ENCODE data around the gene C4orf54.

The C4orf54 gene

DNA sequence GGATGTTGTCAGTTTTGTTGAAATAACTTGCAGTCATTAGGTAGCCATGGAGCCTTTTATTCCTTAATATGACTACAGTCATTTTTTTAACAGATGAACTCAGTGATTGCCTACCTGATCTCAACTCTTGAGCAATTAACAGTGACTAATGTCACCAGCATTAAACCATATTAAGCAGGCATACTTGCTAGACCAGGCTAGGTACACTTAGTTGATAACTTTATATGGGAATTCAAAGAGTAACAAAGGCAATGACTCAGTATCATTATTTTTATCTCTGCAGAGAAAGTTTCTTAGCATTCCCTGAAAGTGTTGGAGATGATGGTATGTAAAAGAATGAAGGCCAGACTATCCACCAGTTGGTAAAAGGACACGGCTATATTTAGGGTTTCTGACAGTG lies at the start of gene C4orf54:
Gene C4orf54, minus strand, starts transcription at position 31 of the 400 bp plus-strand sequence. CDS start 3,180 bp downstream, outside the sequence.
- DNase-seq, result no peak

DNA sequence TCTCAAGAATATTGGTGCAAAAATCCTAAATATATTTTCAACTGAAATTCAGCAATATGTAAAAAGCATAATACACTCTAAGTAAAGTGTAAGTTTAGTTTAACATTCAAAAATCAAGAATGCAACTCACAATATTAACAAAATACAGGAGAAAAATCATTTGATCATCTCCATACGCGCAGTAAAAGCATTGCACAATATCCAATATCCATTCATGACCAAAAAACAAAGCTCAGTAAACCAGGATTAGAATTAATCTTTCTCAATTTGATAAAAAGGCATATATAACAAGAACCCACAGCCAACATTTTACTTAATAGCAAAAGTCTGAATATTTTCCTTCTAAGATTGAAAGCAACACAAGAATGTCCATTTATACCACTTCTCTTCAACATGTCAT lies 48.3 kb upstream of the C4orf54 start:
- DNase-seq, result no peak

DNA sequence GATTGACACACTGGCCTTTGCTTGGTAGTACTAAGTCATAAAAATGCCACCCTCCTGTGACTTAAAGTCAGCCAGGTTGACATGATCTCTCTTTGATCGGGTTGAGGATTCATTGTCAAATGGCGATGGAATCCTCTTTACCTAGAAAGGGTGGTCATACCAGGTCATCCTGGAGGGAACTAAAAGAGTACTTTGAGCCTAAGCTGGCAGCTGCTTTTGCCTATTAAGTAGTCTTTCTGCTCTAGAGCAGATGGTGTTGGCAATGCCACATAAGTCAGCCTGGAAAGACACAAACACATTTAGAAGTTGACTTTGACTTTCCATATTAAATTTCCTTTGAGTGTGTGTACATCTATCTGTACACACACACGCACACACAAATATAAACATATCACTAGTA lies 39.2 kb upstream of the C4orf54 start:
- DNase-seq, result no peak

DNA sequence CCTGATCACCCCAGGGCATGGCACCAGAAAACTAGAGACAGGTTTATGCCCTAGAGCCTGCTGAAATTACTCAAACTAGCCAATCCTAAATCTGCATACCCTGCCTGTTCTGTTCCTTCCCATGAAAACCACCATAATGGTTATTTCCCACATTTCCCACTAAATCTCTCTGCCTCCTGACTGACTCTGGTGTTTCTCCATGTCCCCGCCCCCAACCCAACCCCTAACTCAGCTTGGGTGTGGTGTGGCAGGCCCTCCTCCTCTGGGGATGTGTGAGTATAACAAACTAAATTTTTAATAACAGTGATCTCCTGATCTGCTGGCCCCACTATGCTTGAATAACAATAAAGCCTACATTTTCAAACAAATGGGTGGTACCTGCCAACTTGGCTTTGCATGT lies 35.5 kb upstream of the C4orf54 start:
- DNase-seq, result no peak

DNA sequence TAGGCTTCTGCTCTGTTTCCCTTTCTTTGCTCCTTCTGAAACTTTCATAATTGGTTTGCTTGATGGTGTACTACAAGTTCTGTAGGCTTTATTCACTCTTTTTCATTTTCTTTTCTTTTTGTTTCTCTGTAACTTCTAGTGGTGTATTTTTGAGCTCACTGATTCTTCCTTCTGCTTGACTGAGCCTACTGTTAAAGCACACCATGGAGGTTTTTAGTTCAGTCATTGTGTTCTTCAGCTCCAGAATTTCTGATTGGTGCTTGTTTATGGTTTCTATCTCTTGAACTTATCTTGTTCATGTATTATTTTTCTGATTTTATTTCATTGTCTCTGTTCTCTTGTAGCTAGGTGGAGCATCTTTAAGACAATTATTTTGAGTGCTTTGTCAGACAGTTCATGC lies 33.4 kb upstream of the C4orf54 start:
- DNase-seq, result no peak

DNA sequence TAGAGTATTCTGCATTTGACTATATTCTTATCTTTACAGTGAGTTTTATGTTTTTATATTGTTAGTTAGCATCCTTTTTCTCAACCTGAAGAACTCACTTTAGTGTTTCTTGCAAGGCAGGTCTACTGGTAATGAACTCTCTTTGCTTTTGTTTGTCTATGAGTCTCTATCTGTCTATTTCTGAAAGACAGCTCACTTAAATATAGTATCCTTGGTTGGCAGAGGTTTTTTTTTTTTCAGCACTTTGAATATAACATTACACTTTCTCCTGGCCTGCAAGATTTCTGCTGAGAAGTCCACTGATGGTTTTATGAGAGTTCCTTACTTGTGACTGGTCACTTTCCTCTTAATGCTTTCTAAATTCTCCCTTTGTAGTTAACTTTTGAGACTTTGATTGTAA lies 32.8 kb upstream of the C4orf54 start:
- DNase-seq, result no peak

DNA sequence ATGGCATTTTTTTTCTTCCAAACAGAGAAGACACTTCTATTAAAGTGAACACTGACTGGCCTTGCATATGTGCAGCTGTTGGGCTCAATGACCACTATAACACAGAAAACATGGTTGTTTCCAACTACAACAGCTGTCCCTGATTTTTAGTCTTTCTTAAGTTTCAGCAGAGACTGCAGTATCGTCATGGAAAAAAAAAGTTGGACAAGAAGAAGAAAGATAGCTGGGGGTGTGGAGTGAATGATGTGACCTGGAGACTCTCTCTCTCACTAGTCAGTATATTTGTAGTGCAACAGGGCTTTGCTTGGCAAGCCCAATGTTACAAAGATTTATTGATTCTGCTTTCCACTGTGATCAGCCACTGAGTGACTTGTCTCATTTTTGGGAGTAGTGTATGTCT lies 29.5 kb upstream of the C4orf54 start:
- no peak for DNase-seq

DNA sequence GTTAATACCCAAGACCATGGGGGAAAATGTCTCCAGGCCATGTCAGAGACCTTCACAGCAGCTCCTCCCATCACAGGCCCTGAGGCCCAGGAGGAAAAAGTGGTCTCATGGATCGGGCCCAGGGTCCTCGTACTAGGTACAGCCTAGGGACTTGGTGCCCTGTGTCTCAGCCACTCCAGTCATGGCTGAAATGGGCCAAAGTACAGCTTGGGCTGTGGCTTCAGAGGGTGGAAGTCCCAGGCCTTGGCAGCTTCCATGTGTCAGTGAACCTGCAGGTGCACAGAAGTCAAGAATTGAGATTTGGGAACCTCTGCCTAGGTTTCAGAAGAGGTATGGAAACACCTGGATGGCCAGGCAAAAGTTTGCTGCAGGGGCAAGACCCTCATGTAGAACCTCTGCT lies 27.6 kb upstream of the C4orf54 start:
- no peak for DNase-seq

DNA sequence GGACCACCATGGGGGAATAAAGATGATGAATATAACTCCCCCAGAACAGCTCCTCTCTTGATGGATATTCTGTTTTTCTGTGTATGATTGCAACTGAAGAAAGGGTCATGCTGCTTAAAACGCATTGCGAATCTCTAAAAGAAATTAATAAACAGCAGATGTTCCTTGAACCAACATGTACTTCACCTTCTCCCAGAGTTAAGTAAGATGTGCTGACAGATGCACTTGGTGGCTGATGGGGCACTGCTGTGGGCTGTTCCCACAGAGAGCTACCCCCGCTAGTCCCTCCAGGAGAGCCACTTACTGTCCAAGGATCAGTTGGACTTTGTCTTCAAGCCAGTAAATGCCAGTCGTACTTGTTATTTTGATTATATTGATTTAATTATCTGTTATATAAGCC lies 26.3 kb upstream of the C4orf54 start:
- no peak for DNase-seq

DNA sequence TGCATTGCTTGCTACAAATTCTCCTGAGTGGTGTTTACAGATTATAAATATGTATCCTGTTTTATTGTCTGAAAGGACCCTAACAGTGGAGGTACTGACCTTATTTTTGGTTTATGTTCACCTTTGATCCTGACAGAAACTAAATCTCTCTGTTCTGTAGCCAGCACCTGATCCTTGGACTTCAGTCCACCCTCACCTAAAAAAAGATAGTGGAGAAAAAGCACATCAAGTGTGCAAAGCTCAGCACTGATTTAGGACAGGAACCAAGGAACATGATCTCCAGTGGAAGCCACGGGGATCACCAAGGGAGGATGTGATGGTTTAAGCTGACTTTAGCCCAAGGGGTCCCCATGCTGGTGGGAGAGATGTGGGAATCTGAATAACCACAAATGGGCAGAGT lies 22.3 kb upstream of the C4orf54 start:
- DNase-seq, result no peak

DNA sequence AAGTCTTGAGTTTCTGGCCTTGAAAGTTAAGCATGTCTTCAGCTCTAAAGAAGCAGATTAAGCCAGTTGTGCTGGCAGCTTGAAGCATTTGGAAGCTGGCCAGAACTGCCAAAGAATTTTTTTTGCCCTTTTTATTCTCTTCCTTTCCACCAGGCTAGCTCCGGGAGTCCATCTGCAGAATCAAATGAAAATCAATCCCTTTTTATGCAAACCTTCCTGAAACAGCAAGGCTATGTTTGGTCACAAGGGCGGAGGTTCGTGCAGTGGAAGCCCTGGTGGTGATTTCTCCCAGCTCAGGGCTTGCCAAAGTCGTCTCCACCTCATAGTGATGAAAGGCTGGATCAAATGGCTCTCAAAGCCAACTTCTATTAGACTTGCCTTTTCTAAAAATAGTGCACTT lies 21.6 kb upstream of the C4orf54 start:
- no peak for DNase-seq

DNA sequence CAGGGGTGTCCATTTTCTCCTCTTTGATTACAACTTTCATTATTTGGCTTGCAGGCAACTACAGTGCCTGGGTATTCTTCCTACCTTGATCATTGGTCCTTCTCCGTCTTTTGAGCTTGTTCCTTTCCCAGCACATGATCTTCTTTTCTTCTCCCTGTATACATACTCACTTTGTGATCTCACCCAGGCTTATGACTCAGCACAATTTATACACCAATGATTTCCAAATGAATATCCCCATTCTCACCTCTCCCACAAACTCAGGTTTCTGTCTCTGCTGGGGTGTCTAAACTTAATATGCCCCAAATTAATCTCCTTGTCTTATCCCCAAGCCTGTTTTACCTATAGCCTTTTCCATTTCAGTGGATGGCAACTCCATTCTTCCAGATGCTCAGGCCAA lies 19.5 kb upstream of the C4orf54 start:
- no peak for DNase-seq

DNA sequence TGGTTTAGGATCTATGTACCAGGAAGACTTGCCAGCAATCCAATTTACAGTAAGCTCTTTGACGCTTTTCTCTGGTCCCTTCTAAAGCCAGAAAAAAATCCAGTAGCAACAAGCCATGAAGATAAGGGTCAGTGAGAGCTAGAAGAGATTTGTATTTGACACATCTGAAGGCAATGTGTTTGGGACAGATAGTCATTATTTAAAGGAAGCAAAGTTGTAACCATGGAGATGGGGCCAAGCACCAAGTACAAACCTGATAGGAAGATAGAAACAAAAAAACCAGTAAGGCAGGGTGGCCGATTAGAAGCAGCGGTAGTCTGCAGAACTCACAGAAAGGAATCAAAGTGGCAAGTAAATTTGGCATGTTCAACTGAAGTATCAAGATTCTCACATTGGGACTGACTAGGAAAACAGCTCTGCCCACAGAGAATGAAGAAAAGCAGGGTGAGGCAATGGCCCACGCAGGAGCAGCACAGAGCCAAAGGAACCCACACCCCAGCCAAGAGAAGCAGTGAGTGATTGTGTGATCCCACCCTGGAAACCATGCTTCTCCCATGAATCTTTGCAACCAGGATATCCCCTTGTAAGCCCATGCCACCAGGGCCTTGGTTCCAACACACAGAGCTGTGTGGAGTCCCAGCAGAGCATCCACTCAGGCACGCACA lies 12.9 kb upstream of the C4orf54 start:
- no peak for DNase-seq

DNA sequence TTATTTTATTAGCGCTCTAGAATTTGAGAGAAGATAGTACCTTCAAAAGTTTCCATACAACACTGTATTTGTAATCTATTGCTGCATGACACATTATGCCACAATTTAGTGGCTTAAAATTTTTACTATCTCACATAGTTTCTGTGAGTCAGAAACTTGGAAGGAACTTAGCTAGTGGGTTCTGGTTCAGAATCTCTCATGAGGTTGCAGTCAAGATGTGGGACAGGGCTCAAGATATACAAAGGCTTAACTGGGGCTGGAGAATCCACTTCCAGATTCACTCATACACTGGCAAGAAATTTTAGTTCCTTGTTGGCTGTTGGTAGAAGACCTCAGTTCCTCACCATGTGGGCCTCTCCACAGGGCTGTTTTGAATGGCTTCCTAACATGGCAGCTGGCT lies 11.5 kb upstream of the C4orf54 start:
- DNase-seq, result no peak

DNA sequence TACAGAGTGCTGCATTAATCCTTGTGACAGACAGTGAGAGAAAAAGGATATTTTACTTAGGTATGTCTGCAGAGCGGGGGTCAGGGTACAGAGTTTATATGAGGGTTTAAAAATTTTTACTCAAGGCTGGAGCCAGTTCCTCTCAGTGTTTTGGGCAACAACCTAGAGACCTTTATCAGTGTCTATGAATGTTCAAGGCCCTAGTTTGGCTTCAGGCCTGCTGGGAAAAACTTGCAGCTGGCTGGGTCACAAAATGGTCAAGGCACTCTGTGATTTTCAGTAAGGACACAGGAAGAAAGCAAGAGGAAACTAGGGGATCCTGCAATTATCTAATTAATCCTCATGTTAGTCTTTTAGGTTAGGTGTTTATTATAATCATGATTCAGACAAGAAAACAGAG lies 10.8 kb upstream of the C4orf54 start:
- no peak for DNase-seq

DNA sequence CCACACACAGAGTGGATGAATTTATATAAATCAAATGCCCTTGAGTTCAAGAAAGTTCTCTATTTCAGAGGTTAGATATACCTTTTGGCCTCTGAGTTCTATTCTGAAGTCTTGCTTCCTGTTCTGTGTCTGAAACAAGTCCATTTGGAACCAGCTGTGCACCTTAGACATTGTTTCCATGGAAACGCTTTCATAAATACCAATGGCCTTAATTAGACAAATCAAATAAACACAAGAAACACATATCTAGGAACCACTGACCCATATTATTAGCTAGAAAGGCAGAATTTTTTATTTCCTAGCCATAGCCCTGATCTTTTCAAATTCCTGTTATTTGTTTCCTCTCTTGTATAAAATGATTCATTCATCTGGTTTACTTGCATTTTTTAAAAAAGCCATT lies 8.4 kb upstream of the C4orf54 start:
- DNase-seq, result no peak

DNA sequence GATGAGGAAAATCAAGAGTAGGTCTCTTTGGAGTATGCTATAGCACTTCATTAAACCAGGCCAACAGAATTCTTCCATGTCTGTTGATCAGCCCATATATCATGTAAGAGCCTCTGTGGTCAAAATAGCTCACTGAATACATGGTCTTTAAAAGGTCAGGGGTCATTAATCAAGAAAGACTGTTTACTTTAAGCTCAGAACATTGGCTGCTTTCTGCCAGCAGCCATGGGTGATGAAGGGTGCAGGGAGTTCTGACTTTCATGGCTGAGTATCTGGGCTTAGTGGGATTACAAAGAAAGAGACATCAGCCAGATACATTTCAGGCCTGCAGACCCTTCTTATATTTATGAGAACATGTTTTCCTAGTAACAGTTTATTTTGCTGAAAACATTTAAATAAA lies 7.1 kb upstream of the C4orf54 start:
- DNase-seq, result no peak

DNA sequence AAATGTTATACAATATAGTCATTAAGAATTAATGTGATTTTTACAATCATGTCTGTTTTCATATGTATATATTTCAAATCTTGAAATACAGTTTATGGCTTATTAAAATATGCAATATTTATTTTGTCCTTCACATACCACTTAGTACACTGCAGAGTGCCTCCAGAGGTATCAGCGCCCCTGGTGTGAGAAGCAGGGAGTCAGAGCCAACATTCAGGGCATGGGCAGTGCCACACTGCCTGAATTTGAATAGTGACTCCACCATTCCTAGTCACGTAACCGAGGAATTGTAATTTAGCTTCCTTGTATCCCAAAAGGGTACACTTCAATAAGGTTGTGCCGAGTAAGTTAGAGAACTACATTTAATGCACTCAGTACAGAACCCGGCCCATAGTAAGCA lies 4.3 kb upstream of the C4orf54 start:
- no peak for DNase-seq

DNA sequence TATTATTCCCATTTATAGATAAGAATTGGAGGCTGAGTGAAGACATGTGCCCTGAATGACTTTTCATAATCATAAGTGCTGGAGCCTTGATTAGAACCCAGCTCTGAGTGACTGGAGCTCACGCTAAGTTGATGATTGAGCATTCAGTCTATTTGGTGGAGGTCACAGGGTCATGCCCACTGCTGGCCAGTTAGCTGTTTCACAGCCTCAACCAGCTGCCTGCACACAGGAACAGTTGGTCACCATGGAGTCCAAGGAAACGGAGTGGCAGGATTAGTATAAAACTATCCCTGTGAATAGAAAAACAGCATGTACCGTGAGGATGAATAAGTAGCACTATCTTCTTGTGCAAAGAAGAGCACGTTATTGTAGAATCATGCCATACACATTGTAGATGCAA lies 1.0 kb upstream of the C4orf54 start:
- no peak for DNase-seq

DNA sequence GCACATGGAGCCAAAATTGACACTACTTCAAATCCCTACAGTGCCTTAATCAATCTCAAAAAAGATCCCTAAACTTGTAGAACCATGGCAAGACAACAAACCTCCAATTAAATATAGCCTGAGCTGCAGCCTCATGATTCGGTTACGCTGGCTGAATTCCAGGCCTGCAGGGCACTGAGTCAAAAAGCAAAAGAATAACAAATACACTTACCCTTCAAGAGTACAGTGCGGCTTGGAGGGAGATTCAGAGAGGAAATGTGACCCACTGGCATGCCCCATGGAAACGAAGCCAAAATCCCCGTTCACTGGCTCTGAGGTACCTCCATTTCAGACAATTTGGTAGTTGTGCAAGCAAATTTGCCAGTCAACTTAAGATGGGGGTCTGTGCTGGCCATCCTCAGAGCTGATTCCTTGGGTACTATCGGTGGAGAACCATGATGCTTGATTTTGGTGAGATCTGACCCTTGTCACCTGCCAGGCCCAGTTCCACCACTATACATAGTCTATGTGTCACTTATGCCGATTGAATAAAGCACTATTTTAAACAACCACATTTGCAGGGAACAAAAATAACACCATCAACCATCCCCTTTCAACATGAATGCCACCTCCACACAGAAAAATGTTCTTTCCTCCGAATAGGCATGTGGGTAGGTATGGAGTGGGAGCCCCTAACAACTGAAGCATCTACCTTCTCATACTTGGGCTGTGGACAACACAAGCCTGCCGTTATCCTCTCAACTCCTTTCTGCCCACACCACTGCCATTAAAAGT lies 2.1 kb downstream of the C4orf54 start:
- DNase-seq, result no peak

DNA sequence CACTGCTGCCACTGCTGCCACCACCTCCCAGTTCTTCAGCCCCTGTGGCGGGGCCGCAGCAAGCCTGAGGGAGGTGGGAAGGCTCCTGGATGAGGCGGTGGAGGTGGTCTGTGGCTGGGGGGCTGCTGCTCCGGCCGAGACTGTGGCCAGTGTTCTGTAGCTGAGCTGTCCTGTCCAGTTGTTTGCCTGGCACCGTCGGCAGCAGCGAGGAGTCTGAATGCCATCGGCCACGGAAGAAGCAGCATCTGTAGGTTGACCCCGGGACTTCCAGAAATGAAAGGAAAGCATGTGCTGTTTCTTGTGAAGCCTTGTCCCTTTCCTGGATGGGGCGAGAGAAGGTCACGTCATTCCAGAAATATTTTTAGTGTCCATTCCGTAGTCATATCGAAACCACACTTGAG lies 3.3 kb downstream of the C4orf54 start:
- no peak for DNase-seq

DNA sequence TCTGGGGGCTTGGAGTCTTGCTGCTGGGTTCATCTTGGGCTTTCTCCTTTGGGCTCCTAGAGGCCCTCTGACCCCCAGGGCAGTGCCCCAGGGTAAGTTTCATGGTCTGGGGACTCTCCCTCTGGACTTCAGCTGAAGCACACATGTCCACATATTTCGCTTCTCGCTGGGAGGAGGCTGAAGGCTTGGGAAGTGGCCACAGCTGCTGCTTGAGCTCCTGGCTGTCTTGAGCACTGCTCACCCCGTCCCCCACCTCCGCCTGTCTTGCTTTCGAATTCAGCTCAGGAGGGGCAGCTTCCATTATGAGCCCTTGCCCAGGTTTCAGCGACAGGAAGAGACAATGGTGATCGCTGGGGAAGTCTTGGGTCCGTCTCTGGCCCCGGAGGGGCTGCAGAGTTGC lies 3.7 kb downstream of the C4orf54 start:
- no peak for DNase-seq

DNA sequence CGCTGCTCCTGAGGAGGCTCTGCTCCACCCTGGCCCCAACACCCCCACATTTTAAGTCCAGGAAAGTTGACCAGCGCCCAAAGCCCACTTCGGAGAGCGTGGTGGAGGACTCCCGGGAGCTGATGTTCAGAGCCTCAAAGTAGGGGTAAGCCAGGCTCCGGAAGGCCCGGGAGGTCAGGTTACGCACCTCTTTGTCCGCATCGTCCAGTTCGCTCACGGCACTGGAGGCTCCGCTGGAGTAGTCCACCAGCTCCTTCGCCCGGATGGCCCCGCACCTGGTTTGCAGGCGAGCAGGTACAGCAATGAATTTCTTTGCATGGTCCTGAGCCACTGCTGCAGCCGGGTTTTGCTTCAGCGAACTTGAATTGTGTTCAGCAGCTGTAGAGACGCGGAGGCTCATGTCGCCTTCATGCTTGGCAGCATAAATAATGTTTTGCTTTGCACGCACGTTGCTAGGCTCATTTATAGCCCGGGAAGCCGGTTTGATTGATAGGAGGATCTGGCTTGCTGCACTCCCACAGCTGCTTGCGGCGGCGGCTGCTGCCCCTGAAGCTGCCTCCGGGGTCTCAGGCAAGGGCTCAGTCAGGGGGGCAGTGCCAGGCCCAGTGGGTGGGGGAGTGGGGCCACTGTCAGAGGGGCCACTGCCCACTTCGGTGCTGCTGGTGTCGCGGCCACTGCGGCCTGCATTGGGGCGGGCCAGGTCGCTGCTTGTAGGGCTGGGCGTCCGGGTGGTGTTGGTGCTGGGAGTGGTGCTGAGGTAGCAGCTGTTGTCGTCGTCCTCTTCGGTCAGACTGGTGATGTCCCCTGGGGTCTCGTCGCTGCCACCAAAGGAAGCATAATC lies 4.8 kb downstream of the C4orf54 start:
- no peak for DNase-seq

Data from stimulated activated CD4-positive, alpha-beta T cell treated with anti-CD3 and anti-CD28 coated beads, Interleukin-4, amount 100 ng/mL, for 24 hours (primary cell).